Measurements from ENCODE around the gene TTC7B. TPM values are rescaled to one million over a fixed set of nuclear protein-coding genes. Genes with fewer than 3 reads are reported as not detected.
A peak's percentile ranks its signal among the peaks of the same experiment; 100 is the strongest.

The TTC7B gene
- total and polyA plus RNA-seq, 2 of the 13 experiments (the other 11 are each of a cell fraction or from before 2014, with no cell fraction given) = 1.3 to 3.2 TPM

- TF ChIP-seq, protein P1, sequence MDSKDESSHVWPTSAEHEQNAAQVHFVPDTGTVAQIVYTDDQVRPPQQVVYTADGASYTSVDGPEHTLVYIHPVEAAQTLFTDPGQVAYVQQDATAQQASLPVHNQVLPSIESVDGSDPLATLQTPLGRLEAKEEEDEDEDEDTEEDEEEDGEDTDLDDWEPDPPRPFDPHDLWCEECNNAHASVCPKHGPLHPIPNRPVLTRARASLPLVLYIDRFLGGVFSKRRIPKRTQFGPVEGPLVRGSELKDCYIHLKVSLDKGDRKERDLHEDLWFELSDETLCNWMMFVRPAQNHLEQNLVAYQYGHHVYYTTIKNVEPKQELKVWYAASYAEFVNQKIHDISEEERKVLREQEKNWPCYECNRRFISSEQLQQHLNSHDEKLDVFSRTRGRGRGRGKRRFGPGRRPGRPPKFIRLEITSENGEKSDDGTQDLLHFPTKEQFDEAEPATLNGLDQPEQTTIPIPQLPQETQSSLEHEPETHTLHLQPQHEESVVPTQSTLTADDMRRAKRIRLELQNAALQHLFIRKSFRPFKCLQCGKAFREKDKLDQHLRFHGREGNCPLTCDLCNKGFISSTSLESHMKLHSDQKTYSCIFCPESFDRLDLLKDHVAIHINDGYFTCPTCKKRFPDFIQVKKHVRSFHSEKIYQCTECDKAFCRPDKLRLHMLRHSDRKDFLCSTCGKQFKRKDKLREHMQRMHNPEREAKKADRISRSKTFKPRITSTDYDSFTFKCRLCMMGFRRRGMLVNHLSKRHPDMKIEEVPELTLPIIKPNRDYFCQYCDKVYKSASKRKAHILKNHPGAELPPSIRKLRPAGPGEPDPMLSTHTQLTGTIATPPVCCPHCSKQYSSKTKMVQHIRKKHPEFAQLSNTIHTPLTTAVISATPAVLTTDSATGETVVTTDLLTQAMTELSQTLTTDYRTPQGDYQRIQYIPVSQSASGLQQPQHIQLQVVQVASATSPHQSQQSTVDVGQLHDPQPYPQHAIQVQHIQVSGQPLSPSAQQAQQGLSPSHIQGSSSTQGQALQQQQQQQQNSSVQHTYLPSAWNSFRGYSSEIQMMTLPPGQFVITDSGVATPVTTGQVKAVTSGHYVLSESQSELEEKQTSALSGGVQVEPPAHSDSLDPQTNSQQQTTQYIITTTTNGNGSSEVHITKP (CRISPR knock-in tag; IDR thresholded peaks at IDR 0.05; ENCODE audit: low read depth) = peak; percentile 61; the same call in 1 of the 2 replicates
- no peak for TF ChIP-seq NCOR1 (IDR thresholded peaks at IDR 0.05; ENCODE audit: borderline replicate concordance, low read length)
- TF ChIP-seq RFX1 (IDR thresholded peaks at IDR 0.05) = peak; percentile 83
- TF ChIP-seq, protein P2, sequence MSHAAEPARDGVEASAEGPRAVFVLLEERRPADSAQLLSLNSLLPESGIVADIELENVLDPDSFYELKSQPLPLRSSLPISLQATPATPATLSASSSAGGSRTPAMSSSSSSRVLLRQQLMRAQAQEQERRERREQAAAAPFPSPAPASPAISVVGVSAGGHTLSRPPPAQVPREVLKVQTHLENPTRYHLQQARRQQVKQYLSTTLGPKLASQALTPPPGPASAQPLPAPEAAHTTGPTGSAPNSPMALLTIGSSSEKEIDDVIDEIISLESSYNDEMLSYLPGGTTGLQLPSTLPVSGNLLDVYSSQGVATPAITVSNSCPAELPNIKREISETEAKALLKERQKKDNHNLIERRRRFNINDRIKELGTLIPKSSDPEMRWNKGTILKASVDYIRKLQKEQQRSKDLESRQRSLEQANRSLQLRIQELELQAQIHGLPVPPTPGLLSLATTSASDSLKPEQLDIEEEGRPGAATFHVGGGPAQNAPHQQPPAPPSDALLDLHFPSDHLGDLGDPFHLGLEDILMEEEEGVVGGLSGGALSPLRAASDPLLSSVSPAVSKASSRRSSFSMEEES (CRISPR knock-in tag; IDR thresholded peaks at IDR 0.05) = peak; percentile 29; the same call in 1 of the 2 replicates
- TF ChIP-seq ZNF720 (CRISPR knock-in tag; IDR thresholded peaks at IDR 0.05) = no peak
- no peak for TF ChIP-seq CERS6 (CRISPR knock-in tag; IDR thresholded peaks at IDR 0.05)
- TF ChIP-seq BHLHE40 (IDR thresholded peaks at IDR 0.05; ENCODE audit: low read length) = no peak
- TF ChIP-seq THAP11 (CRISPR knock-in tag; IDR thresholded peaks at IDR 0.05) = peak; percentile 54; the same call in 1 of the 2 replicates
- TF ChIP-seq ELF3 (CRISPR knock-in tag; IDR thresholded peaks at IDR 0.05) = peak; percentile 64; the same call in 1 of the 2 replicates
- no peak for TF ChIP-seq THYN1 (CRISPR knock-in tag; IDR thresholded peaks at IDR 0.05; ENCODE audit: borderline replicate concordance, low read depth)
- TF ChIP-seq BCL6 (CRISPR knock-in tag; IDR thresholded peaks at IDR 0.05) = peak; percentile 63; the same call in 1 of the 2 replicates
- TF ChIP-seq SSRP1 (CRISPR knock-in tag; IDR thresholded peaks at IDR 0.05) = no peak
- no peak for TF ChIP-seq ZBTB37 (CRISPR knock-in tag; IDR thresholded peaks at IDR 0.05)
- no peak for TF ChIP-seq ZNF646 (CRISPR knock-in tag; IDR thresholded peaks at IDR 0.05)
- no peak for TF ChIP-seq PLRG1 (conservative IDR thresholded peaks at IDR 0.05)
Measured at GRCh38 chr14:90513161-90514014, 302.8 kb downstream of the TTC7B start (continued).
